Activated T-cell treated with anti-CD3 and anti-CD28 coated beads, Interleukin-2, amount 50 U/mL, for 24 hours (primary cell): ENCODE measurements around the gene SNAI3.

Source experiments
- DNase-seq: peaks from one replicate; pipeline ENCODE4 v3.0.0-alpha.2; 2020
- H3K27ac Mint-ChIP-seq: 2 replicates; pipeline ENCODE4 v1.8.0; 2020; ENCODE audit warnings: mild to moderate bottlenecking, mixed read lengths
- H3K27me3 Mint-ChIP-seq: 2 replicates; pipeline ENCODE4 v1.8.0; 2020; ENCODE audit warnings: mixed read lengths
- H3K36me3 Mint-ChIP-seq: 2 replicates; pipeline ENCODE4 v1.8.0; 2020; ENCODE audit warnings: low read depth, mixed read lengths
- H3K4me1 Mint-ChIP-seq: 2 replicates; pipeline ENCODE4 v1.8.0; 2020; ENCODE audit warnings: low read depth, mixed read lengths
- H3K4me3 Mint-ChIP-seq: 2 replicates; pipeline ENCODE4 v1.8.0; 2020; ENCODE audit warnings: mild to moderate bottlenecking, moderate library complexity, mixed read lengths
- H3K9me3 Mint-ChIP-seq: 2 replicates; pipeline ENCODE4 v1.8.0; 2020; ENCODE audit warnings: mixed read lengths

Gene SNAI3

DNA sequence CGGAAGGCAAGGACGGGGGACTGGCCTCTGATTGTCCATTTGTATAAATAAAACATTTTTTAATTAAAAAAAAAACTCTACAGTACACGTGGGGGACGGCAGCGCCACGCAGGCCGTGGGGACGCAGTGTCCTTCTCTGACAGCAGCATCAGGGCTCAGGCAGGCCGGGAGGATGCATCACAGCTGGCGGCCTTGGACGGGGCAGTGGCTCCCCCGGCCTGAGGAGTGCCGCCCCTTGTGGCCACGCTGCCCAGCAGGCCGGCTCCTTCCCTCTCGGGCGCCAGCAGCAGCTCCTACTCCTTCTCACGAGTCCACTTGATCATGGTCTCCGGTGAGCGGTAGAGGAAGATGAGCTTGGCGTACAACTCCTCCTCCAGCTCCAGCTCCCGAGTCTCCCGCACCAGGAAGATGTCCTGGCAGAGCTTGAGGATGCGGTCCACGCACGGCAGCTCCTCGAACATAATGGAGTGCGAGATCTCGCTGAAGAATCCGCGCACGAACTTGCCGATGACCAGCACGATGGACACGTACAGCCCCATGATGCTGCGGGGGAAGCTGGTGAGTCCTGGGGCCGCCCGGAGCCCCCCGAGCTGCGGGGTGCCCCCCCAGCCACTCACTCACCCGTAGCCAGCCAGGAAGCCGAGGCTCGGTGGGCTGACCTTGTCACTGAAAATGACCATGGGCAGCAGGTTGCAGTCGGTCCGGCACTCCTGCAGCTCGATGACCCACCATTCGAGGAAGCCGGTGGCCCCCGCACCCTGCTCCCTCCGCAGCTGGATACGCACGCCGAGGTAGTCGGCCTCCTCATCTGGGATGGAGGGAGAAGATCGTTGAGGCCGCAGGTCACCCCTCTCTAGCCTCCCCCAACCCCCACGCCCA is 29.2 kb upstream of the SNAI3 start:
- Mint-ChIP-seq H3K9me3 (no peaks in the 10 kb centered on the region), H3K36me3 (peaks cover 85% of the 10 kb centered on the region), H3K27ac (peak overlapping the region; percentile 63), H3K4me3 (no peak overlapping the region), H3K4me1 (peaks cover 11% of the 10 kb centered on the region), H3K27me3 (no peaks in the 10 kb centered on the region)
- no peak for DNase-seq

DNA sequence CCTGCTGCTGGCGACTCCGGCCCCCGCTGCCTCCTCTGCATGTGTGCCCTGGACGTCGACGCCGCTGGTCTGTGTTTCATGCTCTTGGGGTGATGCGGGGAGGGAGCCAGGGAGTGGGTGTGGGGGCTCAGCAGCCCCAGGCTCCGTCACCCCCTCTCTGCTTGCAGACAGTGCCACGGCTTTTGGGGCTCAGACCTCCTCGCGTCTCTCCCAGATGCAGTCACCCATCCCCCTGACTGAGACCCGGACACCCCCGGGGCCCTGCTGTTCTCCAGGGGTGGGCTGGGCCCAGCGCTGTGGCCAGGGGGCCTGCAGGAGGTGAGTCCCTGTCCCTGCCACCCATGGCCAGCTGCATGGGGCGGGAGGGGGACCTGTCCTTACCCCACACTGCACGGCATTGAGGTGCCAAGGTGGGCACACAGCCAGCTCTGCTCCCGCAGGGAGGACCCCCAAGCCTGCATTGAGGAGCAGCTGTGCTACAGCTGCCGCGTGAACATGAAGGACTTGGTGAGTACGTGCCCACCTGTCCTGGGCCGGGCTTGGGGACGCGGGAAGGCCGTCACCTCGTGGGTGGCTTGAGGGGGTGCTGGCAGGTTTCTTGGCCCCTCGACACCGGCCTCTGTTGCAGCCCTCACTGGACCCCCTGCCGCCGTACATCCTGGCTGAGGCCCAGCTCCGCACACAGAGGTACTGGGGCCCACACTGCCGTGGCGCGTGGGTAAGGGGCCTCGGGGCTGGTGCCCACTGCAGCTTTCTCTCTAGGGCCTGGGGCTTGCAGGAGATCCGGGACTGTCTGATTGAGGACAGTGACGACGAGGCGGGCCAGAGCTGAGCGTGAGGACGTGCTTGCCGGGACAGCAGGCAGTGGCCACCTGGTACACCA is 28.4 kb upstream of the SNAI3 start:
- H3K4me1 Mint-ChIP-seq = peaks cover 13% of the 10 kb centered on the region
- no peak for DNase-seq
- no peaks in the 10 kb centered on the region for H3K9me3 Mint-ChIP-seq
- H3K4me3 Mint-ChIP-seq = no peak overlapping the region
- peak overlapping the region; percentile 63 for H3K27ac Mint-ChIP-seq
- H3K36me3 Mint-ChIP-seq = peaks cover 84% of the 10 kb centered on the region
- H3K27me3 Mint-ChIP-seq = no peaks in the 10 kb centered on the region

- Mint-ChIP-seq H3K36me3 (peaks cover 84% of the 10 kb centered on the region), H3K27me3 (no peaks in the 10 kb centered on the region), H3K4me1 (peaks cover 20% of the 10 kb centered on the region), H3K27ac (peak overlapping the region; percentile 61), H3K4me3 (no peak overlapping the region), H3K9me3 (no peaks in the 10 kb centered on the region)
- no peak for DNase-seq
These were observed 27.5 kb upstream of the SNAI3 start for GRCh38 chr16:88713568-88714419.

DNA sequence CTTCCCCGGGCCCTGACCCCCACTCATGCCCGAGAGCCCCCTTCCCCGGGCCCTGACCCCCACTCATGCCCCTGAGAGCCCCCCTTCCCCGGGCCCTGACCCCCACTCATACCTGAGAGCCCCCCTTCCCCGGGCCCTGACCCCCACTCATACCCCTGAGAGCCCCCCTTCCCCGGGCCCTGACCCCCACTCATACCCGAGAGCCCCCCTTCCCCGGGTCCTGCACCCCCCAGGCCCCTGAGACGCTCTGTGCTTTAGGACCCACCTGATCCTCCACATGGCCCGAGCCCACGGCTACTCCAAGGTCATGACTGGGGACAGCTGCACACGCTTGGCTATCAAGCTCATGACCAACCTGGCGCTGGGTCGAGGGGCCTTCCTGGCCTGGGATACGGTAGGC is 26.7 kb upstream of the SNAI3 start:
- Mint-ChIP-seq H3K9me3 (no peaks in the 10 kb centered on the region), H3K4me1 (peaks cover 27% of the 10 kb centered on the region), H3K36me3 (peaks cover 84% of the 10 kb centered on the region), H3K27ac (peak overlapping the region; percentile 61), H3K27me3 (no peaks in the 10 kb centered on the region), H3K4me3 (no peak overlapping the region)
- no peak for DNase-seq

GRCh38 chr16:88712362-88712979 is 26.2 kb upstream of the SNAI3 start:
- Mint-ChIP-seq H3K9me3 (no peaks in the 10 kb centered on the region), H3K4me3 (no peak overlapping the region), H3K27me3 (no peaks in the 10 kb centered on the region), H3K4me1 (peaks cover 32% of the 10 kb centered on the region), H3K36me3 (peaks cover 79% of the 10 kb centered on the region), H3K27ac (peak overlapping the region; percentile 67)
- DNase-seq = no peak

GRCh38 chr16:88711750-88712340 is 25.5 kb upstream of the SNAI3 start:
- no peaks in the 10 kb centered on the region for H3K9me3 Mint-ChIP-seq
- peaks cover 39% of the 10 kb centered on the region for H3K4me1 Mint-ChIP-seq
- H3K4me3 Mint-ChIP-seq = no peak overlapping the region
- no peak for DNase-seq
- H3K27ac Mint-ChIP-seq = peak overlapping the region; percentile 67
- no peaks in the 10 kb centered on the region for H3K27me3 Mint-ChIP-seq
- H3K36me3 Mint-ChIP-seq = peaks cover 79% of the 10 kb centered on the region

DNA sequence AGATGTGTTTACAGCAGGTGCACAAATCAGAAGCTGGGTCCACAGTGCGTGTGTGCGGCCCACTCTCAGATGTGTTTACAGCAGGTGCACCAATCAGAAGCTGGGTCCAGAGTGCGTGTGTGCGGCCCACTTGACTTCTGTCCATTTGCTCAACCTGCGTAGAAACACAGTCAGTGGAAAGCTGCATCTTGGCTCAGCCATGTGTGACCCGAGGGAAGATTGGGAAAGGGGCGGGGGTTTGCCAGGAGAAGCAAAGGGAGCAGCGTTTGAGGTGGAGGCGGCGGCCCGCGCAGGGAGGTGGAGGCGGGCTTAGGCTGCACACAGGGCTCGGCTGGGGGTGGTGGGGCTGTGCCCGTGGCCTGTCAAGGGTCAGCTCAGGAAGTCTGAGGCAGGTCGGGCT is 24.2 kb upstream of the SNAI3 start:
- H3K4me1 Mint-ChIP-seq = peaks cover 39% of the 10 kb centered on the region
- no peak for DNase-seq
- H3K27ac Mint-ChIP-seq = peak overlapping the region; percentile 47
- H3K9me3 Mint-ChIP-seq = no peaks in the 10 kb centered on the region
- H3K4me3 Mint-ChIP-seq = no peak overlapping the region
- H3K27me3 Mint-ChIP-seq = no peaks in the 10 kb centered on the region
- H3K36me3 Mint-ChIP-seq = peaks cover 70% of the 10 kb centered on the region

- H3K4me3 Mint-ChIP-seq = peak overlapping the region; percentile 88
- H3K9me3 Mint-ChIP-seq = no peaks in the 10 kb centered on the region
- no peaks in the 10 kb centered on the region for H3K27me3 Mint-ChIP-seq
- H3K4me1 Mint-ChIP-seq = peaks cover 71% of the 10 kb centered on the region
- no peak for DNase-seq
- peak overlapping the region; percentile 82 for H3K27ac Mint-ChIP-seq
- H3K36me3 Mint-ChIP-seq = peaks cover 69% of the 10 kb centered on the region
These were observed 20.9 kb upstream of the SNAI3 start for GRCh38 chr16:88706965-88707826.

- DNase-seq = peak; percentile 96
- Mint-ChIP-seq H3K9me3 (no peaks in the 10 kb centered on the region), H3K27ac (peak within 1 kb of the TSS; percentile 97), H3K27me3 (no peaks in the 10 kb centered on the region), H3K4me1 (peaks cover 73% of the 10 kb centered on the region), H3K36me3 (peaks cover 68% of the 10 kb centered on the region), H3K4me3 (peak within 1 kb of the TSS; percentile 94)
These were observed 20.1 kb upstream of the SNAI3 start, which contains the start of the genes CTU2 and RNF166 for GRCh38 chr16:88706229-88706964. Gene CTU2 (plus strand): TSS chr16:88706503. CDS start chr16:88706531, 28 bp downstream. Gene RNF166 (minus strand): TSS chr16:88706408. CDS start chr16:88706325, 83 bp downstream.

DNA sequence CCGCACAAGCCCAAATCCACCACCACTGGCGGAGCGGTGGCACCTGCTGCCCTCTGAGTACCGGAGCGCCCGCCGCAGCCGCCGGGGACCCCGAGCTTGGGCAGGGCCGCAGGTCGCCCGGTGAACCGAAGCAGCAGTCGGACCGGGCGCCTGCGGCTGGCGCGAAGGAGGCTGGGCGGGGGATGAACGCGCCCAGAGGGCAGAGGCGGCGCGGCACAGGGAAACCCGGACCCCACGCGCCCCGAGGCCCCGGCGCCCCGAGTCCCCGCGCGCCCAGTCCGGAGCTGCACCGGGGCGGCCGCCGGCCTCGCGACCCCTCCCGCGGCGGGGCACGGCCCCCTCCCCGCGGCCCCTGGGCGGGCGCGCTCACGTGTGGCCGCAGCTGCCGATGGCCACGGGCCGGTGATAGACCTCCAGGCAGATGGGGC is 19.5 kb upstream of the SNAI3 start:
- Mint-ChIP-seq H3K36me3 (peaks cover 64% of the 10 kb centered on the region), H3K27me3 (no peaks in the 10 kb centered on the region), H3K9me3 (no peaks in the 10 kb centered on the region), H3K4me3 (peak overlapping the region; percentile 94), H3K27ac (peak overlapping the region; percentile 97), H3K4me1 (peaks cover 76% of the 10 kb centered on the region)
- peak; percentile 54 for DNase-seq

DNA sequence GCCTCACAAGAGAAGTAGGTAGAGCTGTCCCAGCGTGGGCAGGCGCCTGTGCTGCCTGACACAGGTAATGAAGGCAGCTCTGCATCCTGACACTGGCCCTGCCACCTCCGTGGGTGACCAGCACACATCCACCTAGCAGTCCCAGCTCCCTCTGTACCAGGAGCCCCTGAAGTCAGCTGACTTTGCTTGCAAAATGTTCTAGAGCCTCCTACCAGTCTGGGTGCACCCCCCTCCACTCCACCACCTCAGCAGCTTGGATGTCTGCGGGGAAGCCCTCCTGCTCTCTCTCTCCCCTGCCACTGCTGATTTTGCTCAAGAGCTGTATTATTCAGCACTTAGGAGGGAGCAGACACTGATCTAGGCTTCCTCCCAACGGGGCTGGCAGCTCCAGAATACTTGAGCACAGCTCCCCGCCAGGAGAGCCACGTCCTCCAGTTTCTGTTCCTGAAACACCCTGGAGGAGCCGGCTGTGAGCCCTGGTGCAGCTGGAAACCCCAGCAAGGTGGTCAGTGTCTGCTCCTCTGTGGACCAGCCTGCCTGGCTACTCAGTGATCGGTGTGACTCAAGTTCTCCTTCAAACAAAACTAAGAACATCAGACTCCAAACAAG is 18.9 kb upstream of the SNAI3 start:
- H3K27ac Mint-ChIP-seq = peak overlapping the region; percentile 97
- no peaks in the 10 kb centered on the region for H3K9me3 Mint-ChIP-seq
- H3K4me1 Mint-ChIP-seq = peaks cover 79% of the 10 kb centered on the region
- H3K36me3 Mint-ChIP-seq = peaks cover 65% of the 10 kb centered on the region
- peak; percentile 54 for DNase-seq
- H3K4me3 Mint-ChIP-seq = peak overlapping the region; percentile 94
- H3K27me3 Mint-ChIP-seq = no peaks in the 10 kb centered on the region
